ENCODE measurements around the gene KIF5C.

KIF5C gene

GRCh38 chr2:149009576-149010461, 134.8 kb downstream of the KIF5C start:
- no peak for TF ChIP-seq CTCF (IDR thresholded peaks at IDR 0.05)
- no peaks in the 10 kb centered on the region for H3K4me1 ChIP-seq
- no peak overlapping the region for H3K27ac ChIP-seq

GRCh38 chr2:149012545-149012944, 137.5 kb downstream of the KIF5C start:
- no peak overlapping the region for H3K4me2 ChIP-seq (ENCODE audit: low read length)
- no peaks in the 10 kb centered on the region for H3K27me3 ChIP-seq (ENCODE audit: control insufficient read depth, insufficient read depth, low read length)
- no peaks in the 10 kb centered on the region for H3K79me2 ChIP-seq
- no peaks in the 10 kb centered on the region for H3K4me1 ChIP-seq
- no peak overlapping the region for H3K9ac ChIP-seq
- TF ChIP-seq CTCF (IDR thresholded peaks at IDR 0.05) = no peak
- H3K36me3 ChIP-seq (ENCODE audit: control insufficient read depth, insufficient read depth, low read length) = no peaks in the 10 kb centered on the region
- H2AFZ ChIP-seq = no peak overlapping the region
- no peak overlapping the region for H3K27ac ChIP-seq
- no peak overlapping the region for H3K4me3 ChIP-seq (ENCODE audit: low read depth, low read length)
- no peaks in the 10 kb centered on the region for H3K9me3 ChIP-seq (ENCODE audit: control insufficient read depth, low read length)

More at GRCh38 chr2:149009576-149010461, 134.8 kb downstream of the KIF5C start:
- Histone ChIP-seq H3K36me3 (ENCODE audit: control insufficient read depth, insufficient read depth, low read length) (no peaks in the 10 kb centered on the region), H3K27me3 (ENCODE audit: control insufficient read depth, insufficient read depth, low read length) (no peaks in the 10 kb centered on the region), H3K9ac (no peak overlapping the region), H3K4me3 (ENCODE audit: low read depth, low read length) (no peak overlapping the region), H3K9me3 (ENCODE audit: control insufficient read depth, low read length) (no peaks in the 10 kb centered on the region), H2AFZ (no peak overlapping the region), H3K79me2 (no peaks in the 10 kb centered on the region), H3K4me2 (ENCODE audit: low read length) (no peak overlapping the region)

GRCh38 chr2:149015501-149015900, 140.5 kb downstream of the KIF5C start:
- no peaks in the 10 kb centered on the region for H3K9me3 ChIP-seq (ENCODE audit: control insufficient read depth, low read length)
- H2AFZ ChIP-seq = no peak overlapping the region
- H3K79me2 ChIP-seq = no peaks in the 10 kb centered on the region
- H3K36me3 ChIP-seq (ENCODE audit: control insufficient read depth, insufficient read depth, low read length) = no peaks in the 10 kb centered on the region
- H3K4me1 ChIP-seq = no peaks in the 10 kb centered on the region
- no peaks in the 10 kb centered on the region for H3K27me3 ChIP-seq (ENCODE audit: control insufficient read depth, insufficient read depth, low read length)
- TF ChIP-seq CTCF (IDR thresholded peaks at IDR 0.05) = no peak
- H3K27ac ChIP-seq = no peak overlapping the region
- H3K4me2 ChIP-seq (ENCODE audit: low read length) = no peak overlapping the region
- no peak overlapping the region for H3K4me3 ChIP-seq (ENCODE audit: low read depth, low read length)
- no peak overlapping the region for H3K9ac ChIP-seq

- no peaks in the 10 kb centered on the region for H3K4me1 ChIP-seq
- TF ChIP-seq CTCF (IDR thresholded peaks at IDR 0.05) = no peak
- no peak overlapping the region for H3K27ac ChIP-seq
- no peaks in the 10 kb centered on the region for H3K36me3 ChIP-seq (ENCODE audit: control insufficient read depth, insufficient read depth, low read length)
- no peaks in the 10 kb centered on the region for H3K9me3 ChIP-seq (ENCODE audit: control insufficient read depth, low read length)
- no peak overlapping the region for H3K9ac ChIP-seq
- no peak overlapping the region for H3K4me3 ChIP-seq (ENCODE audit: low read depth, low read length)
- no peaks in the 10 kb centered on the region for H3K27me3 ChIP-seq (ENCODE audit: control insufficient read depth, insufficient read depth, low read length)
- no peaks in the 10 kb centered on the region for H3K79me2 ChIP-seq
- H3K4me2 ChIP-seq (ENCODE audit: low read length) = no peak overlapping the region
- no peak overlapping the region for H2AFZ ChIP-seq
Measured at GRCh38 chr2:149015926-149016563, 141.0 kb downstream of the KIF5C start.
